RCC 7860 (cell line): ENCODE results near the gene ACKR2.
A peak's percentile ranks its signal among the peaks of the same experiment; 100 is the strongest.
"Not testable (repeated sequence)": the region's sequence is repeated elsewhere in the genome, so short reads cannot be mapped to it uniquely, and the experiment has no call there.

Experiments used
- DNase-seq: peaks from one replicate; pipeline ENCODE4 v3.0.0-alpha.2; 2015; ENCODE audit warnings: low spot score
- FAIRE-seq: peaks from 2 replicates; lab custom pipeline; 2012; peaks lifted over from hg19 to GRCh38; lab: Jason Lieb, UNC

ACKR2 gene

DNA sequence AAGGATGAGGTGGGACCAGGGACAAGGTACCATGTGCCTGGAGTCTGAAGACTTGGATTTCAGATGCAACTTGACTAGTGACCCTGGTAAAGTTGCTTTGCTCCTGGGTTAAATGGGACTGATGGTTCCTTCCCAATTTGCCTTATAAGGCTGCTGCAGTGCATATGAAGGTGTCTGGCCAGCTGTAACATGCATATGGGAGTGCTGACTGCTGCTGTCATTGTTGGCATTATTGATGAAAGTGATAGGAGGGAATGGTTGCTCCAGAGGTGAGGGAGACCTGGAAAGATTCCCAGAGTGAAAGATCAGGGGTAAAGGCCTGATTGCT is 45.9 kb downstream of the ACKR2 start:
- FAIRE-seq: no peak

GRCh38 chr3:42855547-42856380 is 46.5 kb downstream of the ACKR2 start:
- FAIRE-seq: no peak
- no peak for DNase-seq

More for the DNA sequence above, 45.9 kb downstream of the ACKR2 start:
- DNase-seq: no peak

GRCh38 chr3:42856544-42856943 is 47.3 kb downstream of the ACKR2 start:
- no peak for FAIRE-seq
- no peak for DNase-seq

DNA sequence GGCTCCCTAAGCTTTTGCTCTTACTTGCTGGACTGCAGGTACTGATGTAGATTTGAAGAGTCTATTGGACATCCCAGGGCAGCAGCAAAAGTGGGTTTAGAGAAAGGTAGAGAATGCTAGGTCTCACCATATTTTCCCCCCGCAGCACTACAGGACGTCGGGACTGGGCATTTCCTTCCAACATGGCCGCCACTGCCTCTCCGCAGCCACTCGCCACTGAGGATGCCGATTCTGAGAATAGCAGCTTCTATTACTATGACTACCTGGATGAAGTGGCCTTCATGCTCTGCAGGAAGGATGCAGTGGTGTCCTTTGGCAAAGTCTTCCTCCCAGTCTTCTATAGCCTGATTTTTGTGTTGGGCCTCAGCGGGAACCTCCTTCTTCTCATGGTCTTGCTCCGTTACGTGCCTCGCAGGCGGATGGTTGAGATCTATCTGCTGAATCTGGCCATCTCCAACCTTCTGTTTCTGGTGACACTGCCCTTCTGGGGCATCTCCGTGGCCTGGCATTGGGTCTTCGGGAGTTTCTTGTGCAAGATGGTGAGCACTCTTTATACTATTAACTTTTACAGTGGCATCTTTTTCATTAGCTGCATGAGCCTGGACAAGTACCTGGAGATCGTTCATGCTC is 55.2 kb downstream of the ACKR2 start:
- DNase-seq (no peak), FAIRE-seq (no peak)

DNA sequence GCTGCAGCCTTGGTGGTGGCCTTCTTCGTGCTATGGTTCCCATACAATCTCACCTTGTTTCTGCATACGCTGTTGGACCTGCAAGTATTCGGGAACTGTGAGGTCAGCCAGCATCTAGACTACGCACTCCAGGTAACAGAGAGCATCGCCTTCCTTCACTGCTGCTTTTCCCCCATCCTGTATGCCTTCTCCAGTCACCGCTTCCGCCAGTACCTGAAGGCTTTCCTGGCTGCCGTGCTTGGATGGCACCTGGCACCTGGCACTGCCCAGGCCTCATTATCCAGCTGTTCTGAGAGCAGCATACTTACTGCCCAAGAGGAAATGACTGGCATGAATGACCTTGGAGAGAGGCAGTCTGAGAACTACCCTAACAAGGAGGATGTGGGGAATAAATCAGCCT is 56.0 kb downstream of the ACKR2 start:
- no peak for DNase-seq
- no peak for FAIRE-seq

DNA sequence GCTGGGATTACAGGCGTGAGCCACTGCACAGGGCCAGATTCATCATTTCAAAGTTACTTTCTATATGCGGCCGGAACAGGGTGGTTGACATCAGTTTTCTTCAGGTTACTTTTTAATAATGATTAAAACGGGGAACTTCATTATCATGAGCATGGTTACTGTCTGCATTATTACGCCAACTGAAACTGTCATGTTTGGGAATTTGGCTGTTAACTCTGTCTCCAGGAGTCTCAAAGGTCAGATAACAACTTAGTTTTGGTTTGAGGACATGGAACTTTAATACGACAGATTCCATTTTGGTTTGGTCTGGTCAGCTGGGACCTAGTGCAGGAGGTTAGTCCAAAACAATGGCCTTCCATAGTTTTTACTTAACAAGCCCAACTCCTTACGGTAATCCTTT is 57.9 kb downstream of the ACKR2 start:
- FAIRE-seq: no peak
- no peak for DNase-seq

DNA sequence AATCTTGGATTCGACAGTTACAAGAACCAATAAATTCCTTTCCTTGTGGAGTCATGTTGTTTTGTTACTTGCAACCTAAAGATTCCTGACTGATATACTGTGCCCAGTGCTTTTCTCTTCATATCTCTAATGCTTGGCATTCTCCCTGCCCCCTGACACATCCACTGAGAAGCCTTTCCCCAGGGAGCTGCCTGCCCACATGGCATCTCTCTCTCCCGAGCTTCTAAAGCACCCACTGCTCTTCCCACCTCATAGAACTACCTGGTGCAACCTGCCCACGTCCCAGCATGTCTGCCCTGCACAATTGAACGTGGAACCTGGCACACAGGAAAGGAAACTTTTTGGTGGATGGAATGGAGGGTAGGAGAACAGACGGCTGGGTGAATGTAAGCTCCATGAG is 59.6 kb downstream of the ACKR2 start:
- FAIRE-seq (no peak), DNase-seq (no peak)

- FAIRE-seq (no peak), DNase-seq (no peak)
These were observed 62.4 kb downstream of the ACKR2 start for GRCh38 chr3:42871592-42872196.

DNA sequence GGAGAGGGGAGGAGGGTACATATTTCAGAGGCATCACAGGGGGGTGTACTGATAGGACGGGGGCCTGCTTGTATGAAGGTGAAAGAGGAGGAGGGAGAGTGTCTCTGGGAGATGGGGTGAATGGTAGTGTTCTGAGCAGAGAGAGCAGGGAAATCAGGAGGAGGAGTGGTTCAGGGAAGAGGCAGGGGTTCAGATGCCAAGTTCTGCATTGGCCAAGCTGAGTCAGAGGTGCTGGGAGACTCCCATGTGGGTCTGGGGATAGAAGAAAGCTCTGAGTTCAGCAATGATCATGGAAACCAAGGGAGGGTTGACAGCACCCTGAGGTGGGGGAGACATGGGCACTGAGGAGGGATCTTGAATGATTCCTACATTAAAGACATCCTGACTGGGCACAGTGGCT is 63.5 kb downstream of the ACKR2 start:
- no peak for FAIRE-seq

DNA sequence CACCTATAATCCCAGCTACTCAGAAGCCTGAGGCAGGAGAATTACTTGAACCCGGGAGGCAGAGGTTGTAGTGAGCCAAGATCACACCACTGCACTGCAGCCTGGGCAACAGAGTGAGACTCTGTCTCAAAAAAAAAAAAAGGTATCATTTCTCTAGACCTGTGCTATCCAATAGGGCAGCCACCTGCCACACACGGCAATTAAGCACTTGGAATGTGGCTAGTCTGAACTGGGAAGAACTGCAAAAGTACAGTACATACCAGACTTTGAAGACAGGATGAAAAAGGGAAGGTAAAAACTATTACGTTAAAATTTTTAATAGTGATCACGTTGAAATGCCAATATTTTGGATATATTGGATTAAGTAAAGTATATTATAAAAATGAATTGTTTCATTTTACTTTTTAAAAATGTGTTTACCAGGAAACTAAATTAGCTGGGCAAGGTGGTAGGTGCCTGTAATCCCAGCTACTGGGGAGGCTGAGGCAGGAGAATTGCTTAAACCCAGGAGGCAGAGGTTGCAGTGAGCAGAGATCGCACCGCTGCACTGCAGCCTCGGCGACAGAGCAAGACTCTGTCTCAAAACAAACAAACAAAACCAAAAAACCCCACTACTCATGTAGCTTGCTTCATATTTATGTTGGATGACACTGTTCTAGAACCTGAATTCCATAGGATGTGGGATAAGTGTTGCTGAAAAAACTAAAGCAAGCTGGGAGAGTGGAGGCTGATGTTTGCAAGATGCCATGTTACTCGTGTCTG is 64.2 kb downstream of the ACKR2 start:
- DNase-seq (no peak), FAIRE-seq (no peak)

More for the DNA sequence above, 63.5 kb downstream of the ACKR2 start:
- DNase-seq: no peak

DNA sequence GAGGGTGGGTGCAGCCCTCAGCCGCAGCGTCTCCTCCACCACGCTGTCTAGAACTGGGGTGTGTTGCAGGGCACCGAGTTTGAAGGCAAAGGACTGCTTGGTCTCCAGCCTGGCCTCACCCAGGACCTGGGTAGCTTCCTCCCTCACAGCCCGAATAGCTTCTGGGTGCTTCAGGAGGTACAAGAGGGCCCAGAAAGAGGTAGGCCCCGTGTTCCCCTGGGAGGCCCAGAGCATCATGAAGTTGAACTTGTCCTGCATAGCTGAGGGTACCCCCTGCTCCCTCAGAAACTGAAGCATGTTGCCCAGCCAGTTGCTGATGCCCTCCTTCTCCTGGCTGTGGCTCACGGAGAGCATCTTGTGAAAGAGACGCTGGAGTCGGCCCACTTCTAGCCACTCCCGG is 65.5 kb downstream of the ACKR2 start:
- FAIRE-seq (no peak), DNase-seq (no peak)

DNA sequence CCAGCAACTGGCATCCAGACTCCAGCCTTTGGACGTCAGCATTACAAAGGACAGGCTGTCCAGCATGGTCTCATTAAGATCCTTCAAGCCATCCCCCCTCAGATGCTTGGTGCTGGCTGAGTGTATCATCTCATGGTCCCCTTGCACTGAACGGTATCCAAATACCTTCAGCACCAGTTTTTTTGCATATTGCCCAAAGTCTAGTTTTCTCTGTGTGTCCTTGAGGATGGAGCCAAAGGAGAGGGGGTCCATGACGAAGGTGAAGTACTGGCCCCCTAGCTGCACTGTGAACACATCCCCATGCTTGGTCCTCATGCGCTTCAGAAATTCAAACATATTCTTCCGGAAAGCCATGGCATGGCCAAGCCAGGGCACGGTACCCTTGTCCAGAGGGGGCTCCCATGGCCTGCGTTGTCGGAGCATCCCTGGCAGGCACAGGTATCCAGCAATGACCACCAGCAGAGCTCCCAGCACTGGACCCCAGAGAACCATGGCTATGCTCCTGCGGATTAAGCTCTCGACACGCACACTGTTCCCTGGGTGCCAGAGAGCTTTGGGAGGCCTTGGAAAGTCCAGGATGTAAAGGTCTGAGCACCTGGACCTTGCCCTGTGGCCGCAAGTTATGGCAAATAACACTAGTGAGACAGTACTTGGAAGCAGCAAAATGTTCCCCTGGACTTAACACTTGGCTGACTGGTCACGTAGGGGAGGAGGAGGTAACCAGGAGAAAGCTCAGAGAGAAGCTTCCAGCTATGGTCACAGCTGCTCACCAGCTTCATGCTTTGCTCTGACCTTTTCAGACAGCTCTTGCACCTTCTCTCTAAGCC is 66.3 kb downstream of the ACKR2 start, which contains the start of gene CYP8B1:
Gene CYP8B1 (minus strand): TSS at position 555 of the 827 bp plus-strand sequence. CDS start 63 bp downstream, at position 492.
- FAIRE-seq: no peak
- DNase-seq: no peak

DNA sequence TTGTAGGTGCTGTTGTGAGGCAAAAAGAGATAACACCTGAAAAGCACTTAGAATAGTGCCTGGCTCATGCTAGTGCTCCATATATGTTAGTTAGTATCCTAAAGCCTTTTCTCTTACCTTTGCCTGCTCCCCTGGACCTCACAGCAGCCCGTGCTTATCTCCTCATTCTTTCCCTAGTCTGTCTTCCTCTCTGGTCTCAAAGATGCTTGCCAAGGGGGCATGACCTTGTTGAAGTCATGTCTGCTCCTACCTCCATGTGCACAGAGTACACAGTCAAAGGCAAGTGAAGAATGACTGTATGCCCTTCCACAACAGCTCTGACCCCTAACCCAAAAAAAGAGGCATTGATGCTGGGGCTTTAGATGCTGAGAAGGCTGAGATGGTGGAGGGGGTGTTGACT is 67.2 kb downstream of the ACKR2 start:
- DNase-seq (no peak), FAIRE-seq (no peak)

DNA sequence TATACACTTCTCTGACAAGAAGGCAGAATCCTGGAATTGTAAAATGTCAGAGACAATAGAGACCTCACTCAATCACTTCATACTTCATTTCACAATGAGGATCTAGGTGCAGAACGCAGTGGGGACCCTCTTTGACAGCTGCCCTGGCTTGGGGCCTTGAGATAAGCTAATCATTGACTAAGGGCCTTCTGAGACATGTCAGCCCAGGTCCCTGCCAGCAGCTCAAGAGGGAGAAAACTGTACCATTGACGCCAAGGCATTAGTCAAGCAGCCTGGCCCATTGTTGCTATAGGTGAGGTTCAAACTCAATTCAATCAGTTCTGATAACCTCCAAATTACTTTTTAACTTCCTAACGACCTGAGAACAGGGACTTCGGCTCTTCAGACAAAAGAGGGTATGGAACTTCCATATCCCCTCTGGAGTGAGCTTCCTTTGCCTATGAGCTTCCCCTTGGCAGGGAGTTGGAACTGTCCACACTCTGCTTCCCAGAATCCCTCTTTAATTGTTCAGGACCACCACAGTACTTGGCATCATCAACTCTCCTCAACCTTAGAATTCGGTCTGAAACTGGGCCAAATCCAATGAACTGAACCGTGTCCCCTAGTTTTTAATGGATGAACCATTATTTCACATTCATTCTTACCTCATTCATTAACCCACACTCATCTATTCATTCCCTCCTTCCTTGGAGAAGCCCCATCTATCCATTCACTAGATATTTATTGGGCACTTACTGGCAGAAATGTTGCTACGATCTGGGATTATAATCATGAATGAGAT is 67.9 kb downstream of the ACKR2 start:
- DNase-seq: no peak
- no peak for FAIRE-seq

DNA sequence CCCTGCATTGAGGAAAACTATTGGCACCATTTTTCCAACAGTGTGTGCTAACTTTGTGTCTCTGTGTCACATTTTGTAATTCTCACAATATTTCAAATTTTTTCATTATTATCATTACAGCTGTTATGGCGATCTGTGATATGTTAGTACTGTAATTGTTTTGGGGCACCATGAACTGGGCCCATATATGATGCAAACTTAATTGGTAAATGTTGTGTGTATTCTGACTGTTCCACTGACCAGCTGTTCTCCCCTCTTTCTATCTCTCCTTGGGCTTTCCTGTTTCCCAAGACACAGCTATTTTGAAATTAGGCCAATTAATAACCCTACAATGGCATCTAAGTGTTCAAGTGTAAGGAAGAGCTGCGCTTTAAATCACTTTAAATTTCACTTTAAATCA is 68.6 kb downstream of the ACKR2 start:
- DNase-seq (no peak), FAIRE-seq (no peak)

- FAIRE-seq: no peak
- no peak for DNase-seq
These were observed 70.9 kb downstream of the ACKR2 start for GRCh38 chr3:42880183-42880582.

- no peak for FAIRE-seq
- DNase-seq: peak; percentile 63
These were observed 71.6 kb downstream of the ACKR2 start for GRCh38 chr3:42880601-42881451.

DNA sequence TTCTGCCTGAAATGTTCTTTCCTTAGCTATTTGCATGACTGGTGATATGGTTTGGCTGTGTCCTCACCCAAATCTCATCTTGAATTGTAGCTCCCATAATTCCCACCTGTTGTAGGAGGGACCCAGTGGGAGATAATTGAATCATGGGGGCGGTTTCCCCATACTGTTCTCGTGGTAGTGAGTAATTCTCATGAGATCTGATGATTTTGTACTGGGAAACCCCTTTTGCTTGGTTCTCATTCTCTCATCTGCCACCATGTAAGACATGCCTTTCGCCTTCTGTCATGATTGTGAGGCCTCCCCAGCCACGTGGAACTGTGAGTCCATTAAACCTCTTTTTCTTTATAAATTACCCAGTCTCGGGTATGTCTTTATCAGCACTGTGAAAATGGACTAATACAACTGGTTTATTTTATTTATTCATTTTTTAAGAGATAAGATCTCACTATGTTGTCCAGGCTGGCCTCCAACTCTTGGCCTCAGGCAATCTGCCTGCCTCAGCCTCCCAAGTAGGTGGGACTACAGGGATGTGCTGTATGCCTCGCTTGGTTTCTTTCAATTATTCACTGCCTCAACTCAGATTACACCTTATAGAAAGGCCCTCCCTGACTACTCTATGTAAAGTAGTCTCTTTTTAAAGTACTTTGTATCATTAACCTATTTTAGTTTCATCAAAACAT is 74.1 kb downstream of the ACKR2 start:
- not testable (repeated sequence) for FAIRE-seq, DNase-seq
